Neural cell (in vitro differentiated cells): ENCODE results near the gene CUBN.

ENCODE experiments used
- CTCF ChIP-seq: fragments of 450-650 bp; IDR thresholded peaks from 2 replicates; pipeline ENCODE4 v1.5.1; 2014; ENCODE audit warnings: antibody characterized with exemption, mild to moderate bottlenecking, moderate library complexity; ENCODE audit not compliant: poor library complexity, severe bottlenecking
- EP300 ChIP-seq: fragments of 450-650 bp; conservative IDR thresholded peaks from 2 replicates; pipeline ENCODE4 v1.6.1; 2014; ENCODE audit warnings: antibody characterized with exemption, mild to moderate bottlenecking, moderate library complexity; ENCODE audit not compliant: poor library complexity, severe bottlenecking
- EZH2 ChIP-seq: fragments of 200-600, 300-800 bp; shearing (Covaris generic), sonication (generic); IDR thresholded peaks from 2 replicates; pipeline ENCODE4 v1.6.1; 2014; ENCODE audit warnings: antibody characterized with exemption, low read length, borderline replicate concordance, mild to moderate bottlenecking; ENCODE audit not compliant: insufficient read depth, poor library complexity, severe bottlenecking
- MXI1 ChIP-seq: fragments of 450-650 bp; conservative IDR thresholded peaks from 2 replicates; pipeline ENCODE4 v1.6.1; 2014; ENCODE audit warnings: antibody characterized with exemption, mild to moderate bottlenecking; ENCODE audit not compliant: poor library complexity, severe bottlenecking
- POLR2AphosphoS5 ChIP-seq: IDR thresholded peaks from 2 replicates; pipeline ENCODE4 v1.6.1; 2012
- RAD21 ChIP-seq: fragments of 450-650 bp; conservative IDR thresholded peaks from 2 replicates; pipeline ENCODE4 v1.6.1; 2014; ENCODE audit warnings: antibody characterized with exemption, mild to moderate bottlenecking, moderate library complexity
- REST ChIP-seq: IDR thresholded peaks from 2 replicates; pipeline ENCODE4 v1.6.1; 2012; ENCODE audit warnings: borderline replicate concordance
- SMC3 ChIP-seq: fragments of 450-650 bp; conservative IDR thresholded peaks from 2 replicates; pipeline ENCODE4 v1.6.1; 2014; ENCODE audit warnings: antibody characterized with exemption, mild to moderate bottlenecking, moderate library complexity; ENCODE audit not compliant: poor library complexity
- TAF1 ChIP-seq: IDR thresholded peaks from 2 replicates; pipeline ENCODE4 v1.6.1; 2012; ENCODE audit warnings: low read depth

GRCh38 chr10:16795410-16796073, 334.1 kb downstream of the CUBN start:
- TF ChIP-seq REST (no peak), SMC3 (no peak), CTCF (no peak), EP300 (no peak), EZH2 (no peak), POLR2AphosphoS5 (no peak), TAF1 (no peak), MXI1 (no peak), RAD21 (no peak)
